NCI-H2029 treated with DMSO at 0.1 percent for 48 hours (cell line): Measurements from ENCODE around the gene LRRC75B.
"Not testable (repeated sequence)": the region's sequence is repeated elsewhere in the genome, so short reads cannot be mapped to it uniquely, and the experiment has no call there.

ENCODE experiments used
- DNase-seq: peaks from one replicate; lab custom pipeline; 2025; lab: John Stamatoyannopoulos, UW

LRRC75B gene

DNA sequence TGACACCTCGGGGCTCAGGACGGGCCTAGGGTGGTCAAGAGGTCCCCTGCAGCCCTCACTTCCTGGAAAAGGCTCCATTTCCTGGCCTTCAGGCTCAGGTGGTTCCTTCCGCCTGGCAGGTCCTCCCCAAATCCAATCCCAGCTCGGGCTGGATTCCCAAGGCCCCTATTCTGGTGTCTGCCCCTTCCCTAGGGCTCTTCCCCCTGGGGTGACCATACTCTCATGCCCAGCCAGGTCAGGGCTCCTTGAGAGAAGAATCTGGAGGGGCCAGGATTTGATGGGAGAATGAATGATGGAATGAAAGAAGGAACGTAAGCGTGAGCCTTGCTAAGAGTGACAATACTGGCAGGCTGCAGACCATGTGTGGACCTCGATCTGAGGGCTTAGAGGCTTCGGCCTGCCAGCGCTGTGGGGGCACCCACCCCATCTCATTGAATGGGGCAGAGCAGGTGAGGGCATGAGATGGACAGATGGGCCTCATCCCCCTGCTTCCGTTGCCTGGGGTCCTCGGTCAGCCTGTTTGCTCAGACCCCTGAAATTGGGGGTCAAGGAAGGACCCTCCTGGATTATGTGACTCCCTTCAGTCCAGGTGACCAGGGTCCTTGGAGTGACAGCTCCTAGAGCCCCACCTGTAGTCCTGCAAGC lies 9.4 kb upstream of the LRRC75B start:
- not testable (repeated sequence) for DNase-seq

DNA sequence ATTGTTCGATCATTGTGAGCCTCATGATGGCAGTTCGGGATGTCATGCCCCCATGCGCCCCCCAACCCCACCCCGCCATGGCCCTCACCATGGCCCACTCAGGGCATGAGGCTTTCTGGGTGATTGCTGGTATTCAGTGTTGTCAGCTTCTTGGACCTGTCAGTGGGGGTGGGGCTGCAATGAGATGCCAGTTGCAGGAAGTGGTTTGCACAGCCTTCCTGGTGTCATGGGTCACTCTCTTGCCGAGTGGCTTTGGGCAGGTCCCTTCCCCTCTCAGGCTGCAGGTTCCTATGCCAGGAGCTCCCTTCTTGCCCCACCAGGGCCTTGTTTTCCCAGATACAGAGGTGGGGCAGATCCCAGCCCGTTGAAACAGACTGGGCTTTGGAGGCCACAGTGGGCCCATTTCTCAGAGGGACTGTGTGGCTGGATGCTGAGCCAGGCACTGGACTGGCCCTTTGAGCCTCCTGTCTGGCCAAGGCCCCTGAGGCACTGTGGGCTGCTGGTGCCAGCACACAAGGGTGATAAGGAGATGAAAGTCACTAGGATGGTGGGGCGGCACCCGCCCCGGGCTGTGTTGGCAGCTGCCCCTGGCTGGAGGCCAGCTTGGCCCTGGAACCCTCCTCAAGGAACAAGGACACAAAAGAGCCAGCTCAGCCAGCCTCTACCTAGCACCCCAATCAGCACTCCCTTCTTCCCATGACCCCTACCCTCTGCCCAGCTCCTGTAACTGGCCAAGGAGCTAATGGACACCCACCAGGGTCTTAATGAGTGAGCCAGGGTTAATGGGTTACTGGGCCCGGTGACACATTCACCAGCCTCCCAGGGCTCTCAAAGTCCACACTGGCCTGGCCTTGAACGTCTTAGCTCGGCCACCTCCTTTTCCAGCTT lies 8.6 kb upstream of the LRRC75B start:
- no peak for DNase-seq

DNA sequence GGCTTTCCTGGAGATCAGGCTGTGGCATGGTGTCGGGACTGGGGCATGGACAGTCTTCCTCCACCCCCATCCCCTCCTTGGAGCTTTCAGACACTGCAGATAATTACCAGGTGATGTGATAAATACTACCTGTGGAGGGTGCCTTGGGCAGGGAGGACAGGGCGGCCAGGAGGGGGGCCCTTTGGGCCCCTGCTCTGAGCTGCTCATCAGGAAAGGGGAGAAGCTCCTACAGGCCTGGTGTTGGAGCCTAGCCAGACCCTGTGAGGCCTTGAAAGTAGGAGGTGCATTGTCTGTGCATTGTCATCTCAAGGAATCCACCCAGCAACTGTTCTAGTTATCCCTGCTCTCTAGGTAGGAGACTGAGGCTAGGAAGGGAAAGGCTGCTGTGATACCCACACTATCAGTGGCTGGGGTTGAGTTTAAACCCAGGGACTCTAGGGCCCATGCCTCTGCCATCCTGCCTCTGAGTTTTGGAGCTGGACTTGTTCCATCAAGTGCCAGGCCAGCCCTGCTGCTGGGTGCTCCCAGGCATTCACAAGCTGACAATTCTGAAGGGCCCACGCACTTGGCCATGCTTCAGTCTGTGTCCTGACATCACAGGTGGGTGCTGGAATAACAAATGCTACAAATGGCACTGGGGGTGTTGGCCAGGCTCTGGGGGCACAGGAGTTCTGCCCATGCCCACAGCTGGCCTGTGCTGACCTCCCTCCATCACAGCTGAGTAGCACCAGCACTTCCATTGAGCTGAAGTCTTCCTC lies 7.3 kb upstream of the LRRC75B start:
- DNase-seq, result not testable (repeated sequence)

DNA sequence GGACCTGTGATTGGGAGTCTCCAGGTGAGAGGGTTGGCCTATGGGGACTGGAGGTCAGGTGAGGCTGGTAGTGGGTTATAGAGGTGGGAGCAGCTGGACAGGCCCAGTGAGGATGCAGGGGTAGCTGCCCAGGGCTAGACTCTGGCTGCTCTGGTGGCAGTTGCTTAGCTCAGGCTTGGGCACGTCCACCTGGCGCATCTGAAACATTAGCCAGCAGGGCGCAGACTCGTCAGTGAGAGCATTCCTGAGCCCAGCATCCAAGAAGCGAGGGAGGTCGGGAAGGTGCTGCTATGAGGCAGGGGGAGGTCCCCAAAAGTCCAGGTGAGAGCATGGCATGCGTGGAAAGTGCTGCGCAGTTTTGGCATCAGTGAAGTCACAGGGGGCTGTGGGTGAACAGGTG lies 6.6 kb upstream of the LRRC75B start:
- DNase-seq, result no peak

DNA sequence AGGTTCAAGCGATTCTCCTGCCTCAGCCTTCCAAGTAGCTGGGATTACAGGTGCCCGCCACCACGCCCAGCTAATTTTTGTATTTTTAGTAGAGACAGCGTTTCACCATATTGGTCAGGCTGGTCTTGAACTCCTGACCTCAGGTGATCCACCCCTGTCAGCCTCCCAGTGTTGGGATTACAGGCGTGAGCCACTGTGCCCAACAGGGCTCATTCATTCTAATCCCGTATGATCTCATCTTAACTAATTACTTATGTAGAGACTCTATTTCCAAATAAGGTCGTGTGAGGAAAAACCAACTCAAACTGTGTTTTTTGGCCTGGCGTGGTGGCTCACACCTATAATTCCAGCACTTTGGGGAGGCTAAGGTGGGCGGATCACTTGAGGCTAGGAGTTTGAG lies 4.2 kb upstream of the LRRC75B start:
- not testable (repeated sequence) for DNase-seq

DNA sequence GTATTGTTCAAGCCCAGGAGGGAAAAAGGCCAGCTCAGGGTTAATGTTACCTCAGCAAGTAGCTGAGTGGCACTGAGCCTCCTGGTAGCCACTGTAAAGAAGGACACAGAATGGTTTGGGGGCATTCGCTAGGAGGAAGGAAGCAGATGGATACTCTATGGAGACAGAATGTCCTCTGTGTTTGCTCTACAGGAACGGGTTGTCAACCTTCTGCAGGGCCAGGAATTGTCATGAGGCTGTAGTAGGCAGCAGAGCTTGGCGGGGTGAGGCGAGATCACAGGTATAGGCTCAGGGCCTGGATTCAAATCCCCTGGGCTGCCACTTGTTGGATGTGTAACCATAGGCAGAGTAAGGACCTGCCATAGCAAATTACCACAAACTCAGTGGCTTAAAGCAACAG lies 3.0 kb upstream of the LRRC75B start:
- DNase-seq, result no peak

DNA sequence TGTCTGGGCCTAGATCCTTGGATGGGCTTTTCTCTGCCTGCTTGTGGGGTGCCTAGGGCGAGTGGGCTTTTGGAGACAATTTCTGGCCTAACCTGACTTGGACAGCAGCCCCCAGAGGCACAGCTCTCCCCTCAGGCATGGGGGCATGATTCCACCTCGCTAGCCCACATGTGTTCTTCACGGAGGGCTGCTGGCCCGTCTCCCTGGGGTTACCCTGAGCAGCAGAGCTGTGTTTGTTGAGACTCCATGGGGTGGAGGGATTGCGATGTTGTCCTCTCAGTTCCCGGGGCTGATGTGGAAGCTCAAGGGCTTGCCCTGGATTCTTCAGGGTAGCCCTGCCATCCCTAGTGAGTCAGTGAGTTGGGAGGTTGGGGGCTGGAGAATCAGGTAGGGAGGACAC lies 2.4 kb upstream of the LRRC75B start:
- DNase-seq, result no peak

DNA sequence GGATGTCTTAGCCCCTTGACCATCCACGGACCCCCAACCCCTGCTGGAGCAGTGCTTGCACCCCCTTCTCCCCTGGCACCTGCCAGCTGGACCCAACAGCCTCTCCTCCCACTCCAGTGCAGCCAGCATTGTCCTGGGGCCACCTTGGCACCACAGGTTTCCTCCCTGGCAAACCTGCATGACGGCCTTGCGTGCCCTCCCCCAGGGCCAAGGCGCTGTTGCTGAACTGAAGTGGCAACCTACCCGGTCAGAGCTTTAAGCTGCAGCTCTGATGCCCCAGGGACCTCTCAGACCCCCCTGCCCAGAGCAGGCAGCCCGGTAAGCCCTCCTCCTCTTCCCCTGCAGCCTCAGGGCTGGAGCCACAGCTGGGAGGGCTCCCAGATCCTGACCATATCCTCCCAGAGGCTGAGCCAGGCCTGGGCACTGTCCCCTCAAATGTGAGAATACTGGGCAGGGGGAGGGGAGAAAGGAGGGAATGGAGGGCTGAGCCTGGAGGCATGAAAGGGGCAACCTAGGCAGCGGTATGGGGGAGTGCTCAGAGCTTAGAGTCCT lies 1.8 kb upstream of the LRRC75B start:
- no peak for DNase-seq

DNA sequence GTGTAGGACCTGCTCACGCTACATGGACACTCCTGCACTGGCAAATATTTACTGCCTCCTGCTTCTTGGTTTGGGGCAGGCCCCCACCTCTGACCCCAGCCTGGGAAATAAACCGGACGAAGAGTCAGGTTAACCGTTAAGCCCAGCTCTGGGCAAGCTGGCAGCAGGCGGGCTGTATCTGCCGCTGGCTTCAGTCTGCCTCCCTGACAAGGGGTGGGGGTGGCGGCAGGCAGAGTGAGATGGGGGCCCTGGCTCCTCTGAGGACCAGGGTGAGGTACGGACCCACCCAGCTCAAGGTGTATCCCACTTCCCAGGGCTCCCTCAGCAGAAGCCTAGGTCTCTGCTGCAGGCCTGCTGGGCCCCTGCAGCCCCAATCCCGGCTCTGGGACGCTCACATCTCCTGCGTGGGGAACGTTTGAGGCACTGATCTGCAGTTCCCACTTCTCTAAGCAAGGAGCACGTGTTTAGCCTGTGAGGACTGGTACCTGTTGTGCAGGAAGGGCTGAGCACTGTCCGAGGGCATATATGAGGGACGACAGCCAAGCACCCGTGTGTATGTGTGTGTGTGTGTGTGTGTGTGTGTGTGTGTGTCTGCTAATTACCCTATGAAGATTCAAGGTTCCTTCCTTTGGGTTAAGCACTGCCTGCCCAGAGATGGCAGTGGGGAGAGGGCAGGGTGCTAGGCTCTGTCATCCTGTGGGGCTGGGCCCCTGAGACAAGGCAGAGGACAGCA lies 1.1 kb upstream of the LRRC75B start:
- no peak for DNase-seq

DNA sequence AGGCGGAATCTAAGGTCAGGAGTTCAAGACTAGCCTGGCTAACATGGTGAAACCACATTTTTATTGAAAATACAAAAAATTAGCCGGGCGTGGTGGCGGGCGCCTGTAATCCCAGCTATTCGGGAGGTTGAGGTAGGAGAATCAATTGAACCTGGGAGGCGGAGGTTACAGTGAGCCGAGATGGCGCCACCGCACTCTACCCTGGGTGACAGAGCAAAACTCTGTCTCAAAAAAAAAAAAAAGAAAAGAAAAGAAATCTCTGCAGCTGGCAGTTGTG lies 624 bp upstream of the LRRC75B start:
- DNase-seq, result not testable (repeated sequence)

DNA sequence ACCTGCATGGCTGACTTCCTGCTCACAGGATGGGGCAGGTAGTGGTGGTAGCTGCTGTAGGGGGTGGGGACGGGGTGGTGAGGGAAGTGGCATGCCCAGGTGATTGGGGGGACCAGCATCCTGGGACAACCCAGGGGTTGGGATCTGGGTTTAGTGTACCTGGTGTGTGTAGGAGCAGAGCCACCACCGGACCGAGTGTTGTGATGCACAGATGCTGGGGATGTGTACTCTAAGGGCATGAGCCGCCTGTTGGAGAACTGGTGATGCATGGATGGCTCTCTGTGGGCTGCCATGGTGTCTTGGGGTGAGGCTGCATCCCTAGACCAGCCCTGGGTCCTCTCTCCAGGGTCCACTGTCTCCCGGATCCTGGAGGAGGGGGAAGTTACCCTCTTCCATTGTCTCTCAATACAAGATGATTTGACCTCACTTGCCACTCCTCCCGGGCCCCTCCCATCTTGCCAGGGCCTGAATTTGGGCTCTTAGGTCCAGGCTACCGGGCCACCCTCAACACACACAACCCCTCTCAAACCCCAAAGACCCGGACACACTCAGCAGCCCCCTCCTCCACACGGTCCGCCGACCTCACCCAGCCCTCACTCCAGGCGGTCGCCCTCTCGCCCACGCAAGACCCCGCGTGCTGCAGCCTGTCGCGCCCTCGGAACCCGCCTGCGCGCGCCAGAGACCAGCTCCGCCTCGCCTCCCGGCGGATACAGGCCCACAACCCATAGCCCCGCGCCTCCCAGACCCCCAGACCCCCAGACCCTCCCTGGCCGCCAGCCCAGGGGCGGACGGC lies 619 bp downstream of the LRRC75B start:
- no peak for DNase-seq

DNA sequence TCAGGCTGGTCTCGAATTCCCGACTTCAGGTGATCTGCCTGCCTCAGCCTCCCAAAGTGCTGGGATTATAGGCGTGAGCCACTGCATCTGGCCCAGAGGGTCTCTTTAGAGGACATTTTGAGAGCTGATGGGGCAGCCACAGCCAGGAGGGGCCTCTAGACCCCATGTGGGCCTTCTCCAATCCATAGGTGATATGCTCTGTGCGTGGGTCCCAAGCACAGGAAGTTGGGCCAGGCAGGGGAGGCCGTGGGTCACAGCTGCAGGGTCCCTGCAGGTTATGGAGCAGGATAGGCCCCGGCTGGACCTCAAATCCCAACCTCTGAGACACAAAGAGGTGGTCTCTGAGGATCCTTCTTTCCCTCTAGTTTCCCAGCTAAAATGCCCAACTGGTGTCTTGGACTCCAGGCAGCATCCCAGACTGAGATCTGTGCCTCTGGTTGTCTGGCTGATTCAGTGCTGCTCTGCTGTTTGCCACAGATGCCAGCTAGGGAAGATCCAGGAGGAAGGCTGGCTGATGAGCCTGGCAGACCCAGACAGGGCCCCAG lies 1.5 kb downstream of the LRRC75B start:
- DNase-seq, result no peak

DNA sequence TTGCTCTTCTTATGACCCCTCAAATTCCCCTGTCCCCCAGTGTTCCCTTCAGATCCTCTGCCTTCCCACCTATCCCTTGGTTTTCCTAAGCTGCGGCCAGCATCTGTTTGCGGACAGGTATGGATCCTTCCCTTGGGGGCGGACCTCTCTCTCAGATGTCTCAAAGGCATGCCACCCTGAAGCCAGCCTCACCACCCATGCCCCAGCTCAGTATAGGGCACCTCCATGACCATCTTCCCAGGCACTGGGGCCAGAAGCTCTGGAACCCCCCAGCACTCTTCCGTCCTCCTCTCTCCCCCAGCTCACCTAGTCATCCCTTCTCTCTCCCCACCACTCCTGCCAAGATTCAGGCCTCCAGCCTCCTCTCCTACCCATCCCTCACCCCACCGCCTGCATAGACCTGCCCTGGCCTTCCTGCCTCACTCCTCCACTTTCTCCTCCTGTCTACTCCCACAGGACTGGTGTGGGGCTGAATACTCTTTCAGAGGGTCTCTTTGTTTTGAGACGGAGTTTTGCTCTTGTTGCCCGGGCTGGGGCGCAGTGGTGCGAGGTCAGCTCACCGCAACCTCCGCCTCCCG lies 2.2 kb downstream of the LRRC75B start:
- no peak for DNase-seq

DNA sequence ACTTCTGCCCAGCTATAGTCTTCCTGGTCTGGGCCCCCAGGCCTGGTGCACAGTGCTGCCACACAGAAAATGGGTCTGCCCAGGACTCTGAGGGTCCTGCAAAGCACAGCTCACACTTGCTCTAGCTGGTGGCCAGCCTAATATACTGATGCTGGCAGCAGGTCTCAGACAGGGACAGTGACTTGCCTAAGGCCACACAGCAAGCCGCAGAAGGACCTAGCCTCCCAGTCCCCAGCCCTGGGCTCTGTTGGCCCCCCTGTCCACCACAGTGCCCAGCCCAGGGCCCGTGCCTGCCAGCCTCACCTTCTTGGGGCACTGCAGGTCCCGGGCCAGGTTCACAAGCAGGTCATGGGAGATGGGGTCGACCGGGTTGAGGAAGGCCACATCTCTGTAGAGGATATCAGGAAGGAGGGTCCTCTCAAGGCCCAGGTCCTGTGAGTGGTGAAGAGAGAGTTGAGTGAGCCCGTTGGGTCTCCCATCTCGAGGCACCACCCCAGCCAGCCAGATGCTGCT lies 3.3 kb downstream of the LRRC75B start:
- DNase-seq, result no peak

DNA sequence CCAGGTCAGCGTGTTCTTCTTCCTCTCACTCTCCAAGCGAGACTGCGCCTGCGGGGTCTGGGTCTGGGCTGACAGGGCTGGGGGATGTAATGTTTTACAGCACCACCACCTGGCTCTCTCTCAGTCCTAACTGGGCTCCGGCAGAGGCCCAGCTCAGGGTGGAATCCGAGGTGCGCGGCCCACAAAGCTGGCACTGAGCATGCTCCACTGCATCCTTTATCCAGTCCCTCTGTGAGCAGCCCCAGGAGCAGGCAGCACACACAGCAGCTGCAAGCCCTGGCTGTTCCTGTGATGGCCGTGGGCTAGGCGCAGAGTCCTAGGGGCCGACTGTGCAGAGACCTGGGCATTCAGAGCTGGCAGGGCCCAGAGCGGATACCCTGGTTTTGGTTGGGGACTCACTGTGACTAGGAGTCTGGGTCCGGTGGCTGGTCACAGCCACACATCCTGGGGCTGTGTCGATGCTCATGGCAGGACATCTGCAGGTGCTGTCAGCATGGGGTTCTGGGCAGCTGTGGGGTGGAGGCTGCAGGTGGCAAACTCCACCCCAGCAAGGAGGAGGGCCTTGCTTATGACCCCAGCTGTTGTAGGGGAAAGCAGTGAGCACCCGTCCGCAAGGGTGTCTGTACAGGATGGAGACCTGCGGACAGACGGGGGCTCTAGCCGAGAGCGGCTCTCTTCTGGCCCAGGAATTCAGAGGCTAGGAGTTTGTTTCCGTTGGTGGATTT lies 4.0 kb downstream of the LRRC75B start:
- DNase-seq, result no peak

DNA sequence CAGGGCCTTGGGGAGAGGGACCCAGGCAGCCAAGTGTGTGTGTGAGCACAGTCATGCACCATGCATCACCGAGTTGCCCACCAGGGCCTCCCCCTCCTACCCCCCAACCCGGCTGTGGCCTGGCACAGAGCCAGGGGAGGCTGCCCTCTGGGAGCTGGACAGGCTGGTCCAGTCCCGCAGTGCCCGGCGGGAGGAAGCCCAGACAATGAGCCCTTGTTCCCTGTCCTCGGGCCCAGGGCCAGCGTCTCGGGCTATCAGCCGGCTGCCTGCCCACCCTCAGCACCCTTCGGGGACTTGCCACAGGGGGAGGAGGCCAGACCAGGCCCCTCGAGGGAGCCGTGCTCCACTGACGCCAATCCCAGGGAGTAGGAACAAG lies 4.5 kb downstream of the LRRC75B start:
- DNase-seq, result no peak

DNA sequence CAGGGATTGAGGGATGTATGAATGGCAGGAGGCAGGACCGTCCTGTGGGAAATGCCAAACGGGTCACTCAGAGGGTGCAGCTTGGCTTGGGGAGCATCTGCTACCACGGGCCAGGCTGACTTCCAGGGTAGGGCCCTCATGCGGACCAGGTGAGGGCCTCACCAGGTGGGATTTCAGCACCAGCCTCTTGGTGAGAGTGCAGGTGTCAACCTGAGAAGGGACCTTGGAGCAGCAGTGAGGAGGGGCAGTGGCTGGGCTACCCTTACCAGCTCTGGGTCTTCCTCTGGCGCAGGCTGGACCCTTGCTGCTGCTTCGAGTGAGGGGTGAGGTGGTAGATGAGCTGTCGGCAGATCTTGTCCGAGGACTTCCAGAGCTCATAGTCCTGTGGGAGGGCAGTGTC lies 4.9 kb downstream of the LRRC75B start:
- no peak for DNase-seq

DNA sequence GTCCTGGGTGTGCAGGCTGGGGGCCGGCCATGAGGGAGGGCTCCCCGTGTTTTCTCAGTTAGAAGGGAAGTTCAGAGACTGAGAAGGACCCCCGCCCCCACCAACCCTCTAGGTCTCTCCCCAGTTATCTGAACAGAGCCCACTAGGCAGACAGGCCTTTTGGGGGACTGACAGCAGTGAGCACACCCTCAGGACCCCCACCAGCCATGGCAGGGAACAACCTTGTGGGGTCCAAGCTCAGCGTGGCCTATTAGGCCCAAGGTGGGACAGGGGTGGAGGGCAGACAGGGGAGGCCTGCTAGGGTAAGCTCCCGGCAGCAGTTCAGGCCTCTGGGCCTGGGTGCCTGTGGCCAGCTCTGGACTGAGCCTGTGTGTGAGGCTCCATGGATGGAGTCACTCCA lies 5.6 kb downstream of the LRRC75B start:
- no peak for DNase-seq

DNA sequence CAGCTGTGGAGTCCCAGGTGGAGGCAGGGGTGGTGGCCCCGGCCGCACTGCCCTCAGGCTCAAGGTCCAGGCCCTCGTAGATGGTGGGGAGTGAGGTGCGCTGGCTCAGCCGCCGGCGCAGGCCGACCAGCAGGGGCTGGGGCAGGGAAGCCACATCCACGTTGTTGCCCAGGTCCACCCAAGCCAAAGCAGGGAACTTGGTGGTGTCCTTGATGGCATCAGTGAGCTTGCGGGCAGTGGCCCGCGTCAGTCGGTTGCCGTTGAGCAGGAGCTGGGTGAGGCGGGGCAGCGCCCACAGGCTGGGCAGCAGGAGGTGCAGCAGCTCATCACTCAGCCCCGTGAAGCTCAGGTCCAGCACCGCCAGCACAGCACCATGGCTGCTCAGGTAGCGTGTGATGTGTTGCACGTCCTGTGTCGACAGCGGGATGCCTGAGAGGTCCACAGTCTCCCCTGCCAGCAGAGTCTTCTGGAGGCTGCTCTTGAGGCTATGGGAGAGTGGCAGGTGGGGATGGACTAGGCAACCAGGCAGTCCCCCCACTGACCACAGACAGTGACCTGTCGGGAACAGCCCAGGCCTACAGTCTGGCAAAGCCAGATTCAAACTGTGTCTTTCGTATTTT lies 6.8 kb downstream of the LRRC75B start:
- no peak for DNase-seq
